ENCODE data around the gene ART4.

ART4 gene

DNA sequence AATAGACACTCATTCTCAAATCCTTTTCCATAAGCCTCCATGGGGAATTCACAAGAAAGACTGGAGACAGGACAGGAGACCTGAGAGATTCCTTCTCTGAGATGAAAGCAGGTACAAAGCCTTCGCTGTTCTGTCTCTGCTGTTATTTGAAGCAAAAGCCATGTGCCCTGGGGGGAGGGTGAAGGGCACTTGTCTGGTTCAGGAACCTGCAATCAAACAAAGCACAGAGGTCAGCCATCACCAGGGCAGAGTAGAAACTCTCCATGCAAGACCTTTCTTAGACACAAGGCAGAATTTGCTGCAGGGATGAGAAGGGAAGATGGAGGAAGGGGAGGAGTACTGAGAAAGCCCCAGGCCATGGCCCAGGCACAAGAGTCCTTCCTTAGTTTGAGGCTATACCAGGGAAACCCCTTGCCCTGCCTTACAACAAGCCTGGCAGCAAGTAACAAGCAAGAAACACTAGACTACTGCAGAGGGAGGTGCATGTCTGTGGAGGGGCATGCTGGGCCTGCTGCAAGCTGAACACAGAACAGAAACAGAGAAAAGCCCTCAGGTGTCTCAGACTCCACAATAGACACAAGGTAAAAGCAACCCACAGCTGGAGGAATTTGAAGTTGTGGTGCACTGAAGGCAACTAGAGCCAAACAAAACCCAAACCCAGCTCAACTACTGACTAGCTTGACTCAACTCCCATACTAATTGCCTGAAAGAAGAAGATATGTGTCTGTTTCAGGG, 7.8 kb upstream of the ART4 start:
- DNase-seq: no peak

DNA sequence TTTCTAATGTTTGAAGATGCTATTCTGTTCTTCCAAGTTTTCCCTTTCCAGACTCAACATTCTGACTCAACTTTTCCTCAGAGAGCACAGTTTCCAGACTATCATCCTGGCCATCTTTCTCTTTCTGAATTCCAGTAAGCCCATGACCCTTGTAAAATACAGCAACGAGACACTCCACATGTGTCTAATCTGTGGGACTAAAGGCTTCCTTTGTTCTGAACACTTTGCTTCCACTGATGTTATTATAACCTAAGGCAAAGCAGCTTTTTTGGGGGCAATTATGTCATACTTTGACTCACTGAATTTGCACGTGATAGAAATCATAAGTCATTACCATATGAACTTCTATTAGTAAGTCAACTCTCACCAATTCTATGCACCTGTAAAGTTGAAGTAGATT, 6.3 kb upstream of the ART4 start:
- DNase-seq: peak; percentile 27

DNA sequence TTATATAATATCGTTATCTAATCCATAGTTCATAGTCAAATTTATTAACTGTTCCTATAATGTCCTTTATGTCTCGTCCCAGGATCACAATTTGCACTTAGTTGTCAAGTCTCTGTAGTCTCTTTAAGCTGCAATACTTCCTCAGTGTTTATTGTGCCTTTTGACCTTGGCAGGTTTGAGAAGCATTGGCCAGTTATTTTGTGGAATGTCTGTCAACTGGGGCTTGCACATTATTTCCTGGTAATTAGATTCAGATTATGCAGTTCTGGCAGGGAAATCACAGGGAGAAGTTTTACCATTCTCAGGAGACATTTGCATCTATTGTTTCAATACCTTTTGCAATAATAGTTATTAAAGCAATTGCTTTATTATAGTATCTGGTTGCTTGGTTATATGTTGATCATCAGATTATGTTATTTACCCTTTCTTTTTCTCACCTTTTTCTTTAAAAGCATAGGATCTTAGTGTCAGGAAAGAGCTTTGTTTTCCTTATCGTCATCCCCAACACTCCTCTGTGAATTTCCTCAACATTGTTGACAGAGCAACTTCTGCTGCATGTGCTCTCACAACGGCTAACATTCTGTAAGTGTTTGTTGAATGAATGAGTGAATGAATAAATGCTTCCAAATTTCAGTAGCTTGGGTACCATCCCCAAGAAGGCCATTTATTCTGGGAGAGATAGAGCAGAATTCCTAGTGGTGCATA, 3.7 kb upstream of the ART4 start:
- no peak for DNase-seq

DNA sequence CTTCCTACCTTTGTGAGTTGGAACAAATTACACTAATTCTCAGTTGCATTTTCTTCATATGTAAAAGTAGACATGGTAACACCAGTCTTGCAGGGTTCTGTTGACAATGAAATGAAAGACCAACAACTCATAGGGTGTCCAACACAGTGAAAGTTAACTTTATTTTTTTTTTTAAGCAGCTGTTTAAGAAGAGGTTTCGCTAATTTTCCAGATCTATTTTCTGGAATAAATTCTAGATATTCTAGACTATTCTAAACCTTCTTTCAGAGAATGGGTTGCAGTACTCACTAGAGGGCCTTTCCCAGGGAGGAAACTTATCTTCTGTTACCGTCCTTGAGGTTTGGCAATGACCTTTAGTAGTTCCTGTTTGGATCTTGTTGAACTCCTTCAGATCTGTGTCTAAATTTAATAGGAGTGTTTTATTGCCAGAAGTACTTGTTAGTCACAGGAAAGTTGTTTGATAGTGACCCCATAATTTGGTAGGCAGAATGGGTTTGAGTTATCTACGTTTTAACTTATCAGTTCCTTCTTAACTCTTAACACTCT, 2.8 kb upstream of the ART4 start:
- DNase-seq: no peak

DNA sequence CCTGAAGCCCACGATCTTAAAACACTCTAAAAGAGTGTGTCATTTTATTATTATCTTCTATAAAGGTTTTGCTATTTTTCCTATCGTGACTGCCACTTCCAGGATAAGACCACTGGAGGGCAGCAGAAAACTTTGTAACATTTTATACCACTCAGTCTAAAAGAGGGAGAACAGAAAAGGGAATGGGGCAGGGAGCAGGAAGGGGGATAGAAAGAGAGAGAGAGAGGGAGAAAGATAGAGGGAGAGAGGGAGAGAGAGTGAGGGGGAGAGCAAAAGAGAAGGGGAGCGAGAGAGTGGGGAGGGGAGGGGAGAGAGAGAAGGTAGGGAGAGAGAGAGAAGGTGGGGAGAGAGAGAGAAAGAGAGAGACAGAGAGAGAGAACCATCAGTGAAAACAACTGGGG, 2.0 kb upstream of the ART4 start:
- DNase-seq: peak; percentile 62

DNA sequence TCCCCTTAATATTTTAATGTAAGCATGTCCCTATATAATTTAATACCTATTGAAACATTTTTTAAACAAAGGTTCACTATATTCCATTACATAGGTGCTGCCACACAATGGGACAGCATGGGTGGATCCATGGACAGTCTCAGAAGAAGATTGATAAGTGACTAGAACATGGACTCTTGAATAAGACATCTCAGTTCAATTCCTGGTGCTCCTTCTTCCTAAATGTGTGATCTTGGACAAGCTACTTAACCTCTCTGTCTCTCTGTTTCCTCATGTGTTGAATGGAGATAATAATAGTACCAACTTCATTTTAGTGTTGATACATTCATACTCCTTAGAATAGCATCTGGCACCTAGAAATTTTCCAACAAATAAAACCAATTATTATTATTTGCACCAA, 1.1 kb upstream of the ART4 start:
- DNase-seq: no peak

DNA sequence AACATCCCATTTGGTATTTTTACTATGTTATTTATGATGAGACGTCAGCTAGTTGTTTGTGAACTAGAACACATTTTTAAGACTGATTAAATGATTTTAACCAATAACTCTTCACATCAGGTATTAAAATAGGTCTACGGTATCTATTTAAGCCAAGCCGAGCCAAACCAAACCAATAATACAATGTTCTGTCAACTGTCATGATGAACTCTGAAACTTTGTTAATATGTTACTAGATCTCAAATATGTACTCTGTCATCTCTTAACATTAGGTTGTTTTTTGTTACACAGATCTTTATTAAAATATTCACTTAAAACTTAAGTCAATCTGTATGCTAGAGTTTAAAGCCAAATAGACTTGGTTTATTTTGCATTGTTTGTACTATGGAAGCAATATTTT, 1.0 kb downstream of the ART4 start:
- no peak for DNase-seq

DNA sequence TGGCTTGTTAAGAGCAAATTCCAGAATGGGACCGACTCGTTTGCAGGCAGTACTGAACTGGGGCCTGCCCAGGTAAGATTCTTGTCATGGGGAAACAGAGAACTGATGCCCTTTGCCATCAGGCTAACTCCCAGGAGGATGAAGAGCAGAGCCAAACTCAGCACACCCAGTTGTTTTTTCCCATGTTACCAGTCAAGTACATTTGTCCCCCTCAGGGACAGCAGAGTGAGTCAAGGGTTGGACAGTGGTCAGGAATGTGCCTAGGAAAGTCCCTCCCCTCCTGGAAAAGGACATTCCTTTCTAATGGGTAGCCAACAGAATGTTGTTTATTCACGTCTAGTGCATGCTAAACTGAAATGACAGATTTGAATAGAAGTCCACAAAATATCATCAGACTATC, 1.6 kb downstream of the ART4 start:
- peak; percentile 86 for DNase-seq

DNA sequence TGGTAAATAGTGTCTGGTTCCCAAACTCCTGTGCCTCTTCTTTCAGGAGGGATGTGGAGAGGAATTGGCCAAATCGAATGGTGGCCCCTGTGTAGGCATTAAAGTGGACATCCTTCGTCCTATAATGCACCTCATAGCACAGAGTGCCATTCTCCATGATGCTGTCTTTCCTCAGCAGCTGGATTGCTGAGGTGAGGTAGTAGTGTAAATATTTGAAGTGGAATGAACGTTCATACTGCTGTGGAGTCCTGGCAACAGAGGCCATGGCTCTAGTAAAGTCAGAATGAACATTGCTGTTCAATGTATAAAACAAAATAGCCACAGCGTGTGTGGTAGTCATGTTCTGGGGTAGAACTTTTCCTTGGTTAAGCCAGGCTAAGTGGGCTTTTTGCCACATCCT, 2.7 kb downstream of the ART4 start:
- DNase-seq: no peak

DNA sequence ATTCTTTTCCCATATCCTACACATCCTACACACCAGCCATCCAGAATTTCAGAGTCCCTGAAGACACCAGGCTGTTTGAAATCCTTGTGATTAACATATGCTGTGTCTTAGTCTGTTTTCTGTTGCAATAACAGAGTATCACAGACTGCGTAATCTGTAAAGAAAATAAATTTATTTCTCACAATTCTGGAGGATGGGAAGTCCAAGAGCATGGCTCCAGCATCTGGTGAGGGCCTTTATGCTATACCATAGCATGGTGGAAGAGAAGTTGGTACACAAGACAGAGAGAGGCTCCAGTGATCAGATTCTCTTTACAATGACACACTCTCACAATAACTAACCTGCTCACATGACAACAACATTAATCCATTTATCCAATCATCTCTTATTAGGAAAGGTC, 4.1 kb downstream of the ART4 start:
- DNase-seq: no peak

DNA sequence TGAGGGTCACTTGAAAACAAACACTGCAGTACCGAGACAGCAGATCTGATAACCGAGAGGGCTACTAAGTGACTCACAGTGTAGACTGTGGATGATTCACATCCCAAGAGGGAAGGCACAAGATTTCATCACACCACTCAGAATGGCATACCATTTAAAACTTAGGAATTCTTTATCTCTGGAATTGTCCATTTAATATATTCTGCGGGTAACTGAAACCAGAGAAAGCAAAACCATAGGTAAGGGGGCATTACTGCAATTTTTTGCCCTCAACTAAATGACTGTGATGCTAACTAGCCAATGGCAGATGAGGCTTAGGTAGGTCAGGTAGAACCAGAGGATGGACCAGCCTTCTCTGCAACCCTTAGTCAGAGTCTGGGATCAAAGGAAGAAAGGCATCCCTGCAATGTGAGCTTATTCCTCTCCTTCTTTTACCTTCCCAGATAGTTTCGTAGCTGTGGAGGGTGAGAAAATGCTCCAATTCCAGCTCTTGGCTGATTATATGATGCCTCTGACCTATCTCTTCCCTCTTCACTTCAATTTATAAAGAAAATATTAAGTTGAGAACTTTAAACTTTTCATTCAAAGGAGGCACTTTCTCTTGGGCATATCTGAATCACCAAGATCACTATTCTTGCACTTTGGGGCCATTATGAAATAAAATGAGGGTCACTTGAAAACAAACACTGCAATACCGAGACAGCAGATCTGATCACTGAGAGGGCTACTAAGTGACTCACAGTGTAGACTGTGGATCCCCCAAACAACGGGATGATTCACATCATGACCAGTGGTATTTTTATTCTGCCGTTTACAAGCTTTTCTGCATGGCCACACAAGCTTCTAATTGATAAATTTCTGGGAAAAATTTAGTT, 6.8 kb downstream of the ART4 start:
- peak; percentile 88 for DNase-seq

DNA sequence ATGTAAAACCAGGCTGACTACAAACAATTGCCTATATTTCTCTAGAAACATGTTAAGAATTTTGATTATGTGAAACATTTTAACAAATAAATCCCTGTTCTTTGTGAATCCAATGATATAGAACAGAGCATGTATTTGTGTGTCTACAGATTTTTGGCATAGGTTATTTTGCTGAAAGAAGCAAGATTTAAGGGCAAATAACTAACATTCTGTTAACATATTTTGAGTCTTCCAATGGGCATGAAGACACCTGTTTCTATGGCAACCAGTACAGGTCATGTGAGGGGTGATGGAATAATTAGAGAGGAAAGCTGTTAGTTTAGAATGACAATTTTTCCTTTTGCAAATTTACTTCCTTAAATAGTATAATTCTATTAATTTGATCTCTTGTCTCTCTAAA, 8.8 kb downstream of the ART4 start:
- DNase-seq: no peak

DNA sequence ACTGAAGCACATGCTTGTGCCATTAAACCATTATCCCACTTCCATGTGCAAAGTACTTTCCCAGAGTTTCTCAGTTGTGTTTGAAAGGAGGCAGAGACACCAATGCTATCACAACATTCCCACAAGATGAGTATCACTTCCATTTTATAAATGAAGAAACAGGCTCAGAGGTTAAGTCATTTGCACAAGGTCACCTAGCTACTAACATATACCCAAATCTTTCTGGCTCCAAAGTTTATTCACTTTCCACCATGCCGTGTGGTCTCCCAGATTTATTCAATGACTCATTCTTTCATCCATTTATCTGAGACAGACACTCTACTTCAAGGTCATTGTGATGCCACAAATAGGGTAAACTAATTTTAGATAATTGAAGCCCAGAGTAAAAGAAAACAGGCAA, 9.4 kb downstream of the ART4 start:
- peak; percentile 37 for DNase-seq

DNA sequence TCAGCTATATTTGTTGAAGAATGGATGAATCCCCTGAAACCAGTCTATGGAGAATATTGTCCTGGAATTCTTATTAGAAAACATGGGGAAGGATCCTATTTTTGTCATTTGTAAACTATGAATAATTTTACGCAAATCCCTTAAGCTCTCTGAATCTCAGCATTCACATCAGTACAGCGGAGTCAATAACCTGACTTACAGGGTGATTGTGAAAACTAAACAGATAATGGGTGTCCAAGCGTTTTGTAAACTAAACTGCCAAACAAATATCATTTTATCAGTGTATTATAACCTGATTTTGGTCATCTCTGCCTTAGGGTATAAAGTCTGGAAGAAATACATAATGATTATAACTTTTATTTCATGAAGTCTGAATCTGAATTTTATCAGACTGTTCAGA, 10.0 kb downstream of the ART4 start:
- no peak for DNase-seq

DNA sequence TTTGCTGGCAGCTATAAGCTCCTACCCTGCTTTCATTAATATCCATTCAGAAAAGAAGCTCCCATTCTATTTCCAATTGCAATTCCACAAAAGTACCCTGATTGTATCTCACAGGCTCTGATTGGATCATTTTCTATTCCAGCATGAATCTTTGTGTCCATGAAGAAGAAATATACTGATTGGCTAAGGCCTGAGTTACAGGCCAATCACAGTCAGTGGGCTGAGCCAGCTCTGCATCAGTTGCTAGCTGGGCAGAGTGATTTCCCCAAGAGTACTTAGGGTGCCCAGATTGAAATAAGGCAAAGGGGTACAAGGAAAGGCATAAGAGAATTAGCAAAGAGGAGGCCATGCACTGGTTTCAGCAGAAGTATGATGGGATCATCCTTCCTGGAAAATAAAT, 14.4 kb downstream of the ART4 start:
- no peak for DNase-seq

DNA sequence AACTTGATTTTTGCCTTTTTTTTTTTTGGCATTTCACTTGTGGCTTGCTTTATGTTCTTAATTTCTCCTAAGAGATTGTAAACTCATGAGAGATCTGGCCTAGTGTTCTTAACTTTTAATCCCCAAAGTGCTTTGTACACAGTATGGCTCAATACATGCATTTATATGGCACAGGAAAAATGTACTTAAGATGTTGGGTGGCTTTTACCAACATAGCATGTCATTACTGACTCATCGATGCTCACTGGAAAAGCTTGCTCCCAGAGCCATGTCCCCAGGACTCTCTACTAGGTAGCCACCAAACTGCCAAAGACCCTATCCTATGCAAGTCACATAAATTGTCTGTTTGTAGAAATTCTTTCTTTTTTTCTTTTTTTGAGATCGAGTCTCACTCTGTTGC, 16.3 kb downstream of the ART4 start:
- DNase-seq: no peak

DNA sequence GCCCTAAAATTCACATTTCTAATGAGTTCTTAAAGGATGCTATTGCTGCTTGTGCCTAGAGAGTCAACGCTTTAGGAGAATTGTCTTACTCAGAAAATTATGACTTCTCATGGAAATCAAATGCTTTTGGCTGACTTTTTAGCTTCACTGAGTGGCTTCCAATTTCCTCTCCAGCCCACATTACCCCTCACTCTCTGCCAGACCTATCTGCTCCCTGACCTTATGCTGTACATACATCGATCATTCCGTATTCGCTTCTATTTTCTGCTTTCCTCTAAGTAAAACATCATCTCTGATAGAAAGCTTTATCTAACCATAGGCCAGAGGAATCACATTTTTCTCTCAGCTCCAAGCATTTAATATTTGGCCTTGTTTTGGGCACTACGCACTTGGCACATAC, 16.8 kb downstream of the ART4 start:
- DNase-seq: no peak

DNA sequence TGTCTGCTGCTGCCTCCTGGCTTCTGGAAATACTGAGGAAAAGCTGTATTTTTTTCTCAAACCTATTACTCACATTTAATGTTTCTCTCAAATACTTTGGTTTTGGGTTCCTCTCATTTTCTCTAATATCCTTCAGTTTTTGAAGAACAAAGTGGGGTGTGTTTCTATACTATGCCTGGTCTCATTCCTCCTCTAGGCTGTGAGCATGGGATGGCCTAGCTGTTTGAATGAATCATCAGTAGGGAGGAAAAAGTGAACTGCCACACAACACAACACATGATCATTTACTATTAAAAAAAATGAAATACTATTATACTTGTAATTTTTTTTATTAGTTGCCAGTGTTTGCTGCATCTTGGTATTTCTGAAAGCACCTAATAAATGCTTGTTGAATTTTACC, 18.1 kb downstream of the ART4 start:
- no peak for DNase-seq

DNA sequence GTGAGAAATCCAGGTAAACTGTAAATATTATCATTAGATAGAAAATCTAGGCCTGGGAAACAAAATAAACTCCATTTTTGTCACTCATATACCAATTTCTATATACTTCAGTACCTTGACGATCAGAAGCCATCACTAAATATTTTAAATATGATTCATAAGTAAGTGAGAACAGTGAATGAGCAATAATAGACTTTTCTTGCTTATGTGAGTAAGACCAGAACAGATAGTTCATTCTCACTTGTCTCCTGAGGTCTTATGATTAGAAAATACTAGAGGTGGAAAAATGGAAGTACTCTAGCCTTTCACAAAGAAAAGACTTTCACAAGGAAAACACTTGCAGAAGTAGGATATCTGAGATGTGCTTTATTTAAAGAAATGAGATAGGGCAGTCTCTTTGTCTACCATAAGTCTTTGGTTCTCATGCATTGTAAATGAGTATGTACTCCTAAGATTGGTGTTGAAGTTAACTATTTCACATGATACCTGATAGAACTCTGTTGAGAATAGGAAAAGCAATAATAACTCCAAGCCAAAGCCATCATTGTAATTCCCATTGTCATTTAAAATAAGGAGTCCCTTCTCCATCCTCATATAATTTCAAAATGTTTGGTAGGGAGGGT, 19.2 kb downstream of the ART4 start:
- DNase-seq: peak; percentile 17

DNA sequence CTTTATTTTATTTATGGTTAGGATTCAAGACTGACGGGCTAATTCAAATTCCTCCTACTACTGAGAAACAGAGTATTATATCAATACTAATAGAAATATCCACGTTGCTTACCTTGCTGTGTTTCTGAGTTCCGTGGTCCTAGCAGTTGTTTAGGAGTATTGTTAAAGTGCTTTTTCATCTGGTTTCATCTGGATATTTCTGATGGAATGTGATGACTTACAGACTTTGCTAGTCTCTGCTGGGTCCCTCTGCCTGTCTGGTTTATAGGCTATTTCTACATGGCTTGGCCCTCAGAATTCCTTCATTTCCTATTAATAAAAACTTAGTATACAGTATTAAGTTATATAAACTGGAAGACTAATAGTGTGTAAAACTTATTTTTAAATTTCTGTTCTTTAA, 29.3 kb downstream of the ART4 start, which contains the start of gene SMCO3:
Gene SMCO3, minus strand, starts transcription at position 169 of the 400 bp plus-strand sequence. CDS start 7,502 bp downstream, outside the sequence.
- no peak for DNase-seq

DNA sequence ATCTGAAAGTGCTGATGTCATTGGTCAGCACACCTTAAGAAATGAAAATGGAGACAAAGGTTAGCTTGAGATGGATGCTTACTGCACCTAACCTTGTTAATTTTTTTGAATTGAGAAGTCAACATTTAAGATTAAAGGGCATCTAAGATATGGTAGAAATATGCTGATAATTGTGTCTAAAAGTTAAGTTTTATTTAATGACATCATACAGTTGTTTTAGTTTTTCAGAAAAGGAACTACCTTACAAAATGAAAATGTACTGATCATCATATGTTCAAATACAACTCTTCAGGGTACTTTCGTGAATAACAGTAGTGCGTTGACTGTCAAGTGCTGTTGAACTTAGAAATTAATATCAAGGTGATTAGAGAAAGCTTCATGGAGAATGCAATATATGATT, 31.8 kb downstream of the ART4 start:
- DNase-seq: no peak

DNA sequence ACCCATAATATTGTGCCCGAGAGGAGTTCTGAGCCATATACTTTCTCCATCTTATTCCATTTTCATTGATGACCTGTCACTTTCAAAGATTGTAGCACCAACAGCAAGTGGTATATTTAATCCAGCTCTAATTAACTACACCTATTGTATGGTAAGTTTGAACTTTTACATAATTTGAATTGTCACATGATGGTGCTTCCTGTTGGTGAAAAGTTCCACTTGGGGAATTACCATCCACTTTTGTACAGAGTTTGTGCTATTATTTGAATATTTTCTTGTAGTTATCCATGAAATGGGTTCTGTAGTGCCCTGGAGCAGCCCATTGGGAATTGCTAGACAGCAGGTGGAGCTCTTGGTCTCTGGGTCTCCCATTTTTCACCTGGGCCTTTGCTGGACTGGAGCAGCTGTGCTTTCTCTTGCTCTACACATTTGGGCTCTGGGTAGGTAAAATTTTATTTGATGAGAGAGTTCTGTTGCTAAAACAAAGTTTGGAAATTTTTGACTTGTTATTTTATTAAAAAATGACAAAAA, 32.3 kb downstream of the ART4 start:
- peak; percentile 28 for DNase-seq
